Fibroblast of lung (primary cell): Measurements from ENCODE around the gene HPCAL1.

Experiments used
- CTCF ChIP-seq, 2 donors: IDR thresholded peaks in 1 of 2; conservative IDR thresholded peaks in 1 of 2; 1 replicate in 1 of 2; 2 replicates in 1 of 2; pipeline ENCODE4 v1.5.1; 2011 to 2012; ENCODE audit warnings: low read length in 2 of 2, control low read depth in 1 of 2, inconsistent platforms in 1 of 2, low read depth in 1 of 2, mild to moderate bottlenecking in 1 of 2
- EZH2 ChIP-seq: IDR thresholded peaks from 2 replicates; pipeline ENCODE4 v1.5.1; 2012; ENCODE audit warnings: low read length, control low read depth, mild to moderate bottlenecking; ENCODE audit errors: missing control alignments

- no peak for TF ChIP-seq CTCF (conservative IDR thresholded peaks at IDR 0.05 in 1 of 2, IDR thresholded peaks at IDR 0.05 in 1 of 2; ENCODE audit: low read depth in 1 of 2, low read length in 2 of 2)
- no peak for TF ChIP-seq EZH2
Observed at GRCh38 chr2:10388954-10389560, 86.4 kb downstream of the HPCAL1 start.
